ENCODE data around the gene CMIP.

CMIP gene

DNA sequence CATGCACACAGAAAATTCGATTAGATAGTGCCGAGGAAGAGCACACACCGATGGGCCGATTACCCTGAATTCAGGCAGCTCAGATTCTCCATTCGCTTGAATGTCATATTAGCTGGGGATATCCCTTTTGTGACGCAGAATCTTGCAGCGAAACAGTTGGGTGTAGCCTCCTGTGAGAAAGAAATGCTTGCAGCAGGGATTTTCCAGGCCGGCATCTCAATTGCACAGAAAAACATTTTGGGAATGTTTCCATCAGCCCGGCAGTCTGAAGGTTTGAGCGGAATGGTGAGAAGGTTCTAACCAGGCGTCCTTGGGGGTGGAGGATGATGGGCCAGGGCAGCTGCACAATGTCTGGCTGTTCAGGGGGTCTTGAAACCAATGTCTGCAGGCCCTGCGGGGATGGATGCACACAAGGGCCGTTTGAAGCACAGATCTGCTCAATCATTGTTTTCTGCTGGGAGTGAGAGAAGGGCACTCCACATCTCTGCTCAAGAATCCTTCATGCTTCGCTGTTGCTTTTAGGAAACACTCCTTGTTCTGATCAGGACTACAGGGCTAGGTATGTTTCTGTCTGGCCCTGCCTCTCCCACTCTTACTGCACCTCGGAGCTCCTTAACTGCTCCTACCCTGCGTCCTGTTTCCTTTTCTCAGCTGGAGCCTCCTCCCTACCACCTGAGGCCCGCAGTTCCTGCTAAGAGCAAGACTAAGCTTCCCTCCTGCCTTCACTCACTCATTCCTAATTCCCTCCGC, 94.6 kb downstream of the CMIP start:
- DNase-seq: no peak

DNA sequence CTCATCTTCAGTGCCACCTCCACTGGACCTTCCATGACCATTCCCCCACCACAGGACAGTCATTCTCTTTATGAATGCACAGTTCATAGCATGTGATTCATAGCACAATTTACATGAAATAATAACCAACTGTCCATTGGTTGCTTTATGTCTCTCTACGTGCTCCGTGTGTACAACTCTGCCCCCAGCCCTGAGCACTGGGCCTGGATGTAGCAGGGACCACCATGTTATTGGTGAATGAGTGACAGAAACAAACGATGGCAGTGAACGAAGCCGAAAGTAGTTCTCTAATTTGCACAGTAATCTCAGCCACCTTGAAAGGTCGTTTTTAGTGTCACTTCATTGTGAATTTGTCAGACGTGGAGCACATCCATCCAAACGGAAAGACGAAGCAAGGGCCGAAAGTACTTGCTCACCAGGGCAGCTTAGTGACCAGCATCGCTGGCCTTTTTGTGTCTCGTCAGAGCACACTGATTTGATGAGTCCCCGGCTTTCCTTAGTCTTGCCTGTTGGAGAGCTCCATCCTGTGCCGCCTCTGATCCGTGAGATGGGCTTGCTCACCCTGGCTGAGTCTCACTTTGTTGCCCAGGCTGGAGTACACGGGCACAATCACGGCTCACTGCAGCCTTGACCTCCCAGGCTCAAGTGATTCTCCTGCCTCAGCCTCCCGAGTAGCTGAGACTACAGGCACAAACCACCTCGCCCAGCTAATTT, 95.3 kb downstream of the CMIP start:
- no peak for DNase-seq

DNA sequence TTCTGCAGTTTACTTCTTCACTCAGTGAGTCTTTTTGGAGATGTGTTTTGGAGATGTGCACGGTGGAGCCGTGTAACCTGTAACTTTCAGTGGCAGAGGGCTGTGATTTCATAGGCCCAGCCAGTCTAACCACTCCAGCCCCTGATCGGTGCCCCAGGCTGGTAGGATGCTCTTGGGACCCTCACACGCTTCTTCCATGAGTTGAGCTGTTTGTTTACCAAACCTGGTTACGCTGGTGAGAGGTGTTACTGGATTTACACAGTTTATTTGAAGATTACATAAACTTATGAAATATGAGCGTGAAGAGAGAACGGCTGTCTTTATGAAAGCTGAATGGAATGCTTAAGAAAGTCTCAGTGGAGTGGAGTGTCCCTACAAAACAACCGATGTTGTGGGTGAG, 96.7 kb downstream of the CMIP start:
- no peak for DNase-seq

DNA sequence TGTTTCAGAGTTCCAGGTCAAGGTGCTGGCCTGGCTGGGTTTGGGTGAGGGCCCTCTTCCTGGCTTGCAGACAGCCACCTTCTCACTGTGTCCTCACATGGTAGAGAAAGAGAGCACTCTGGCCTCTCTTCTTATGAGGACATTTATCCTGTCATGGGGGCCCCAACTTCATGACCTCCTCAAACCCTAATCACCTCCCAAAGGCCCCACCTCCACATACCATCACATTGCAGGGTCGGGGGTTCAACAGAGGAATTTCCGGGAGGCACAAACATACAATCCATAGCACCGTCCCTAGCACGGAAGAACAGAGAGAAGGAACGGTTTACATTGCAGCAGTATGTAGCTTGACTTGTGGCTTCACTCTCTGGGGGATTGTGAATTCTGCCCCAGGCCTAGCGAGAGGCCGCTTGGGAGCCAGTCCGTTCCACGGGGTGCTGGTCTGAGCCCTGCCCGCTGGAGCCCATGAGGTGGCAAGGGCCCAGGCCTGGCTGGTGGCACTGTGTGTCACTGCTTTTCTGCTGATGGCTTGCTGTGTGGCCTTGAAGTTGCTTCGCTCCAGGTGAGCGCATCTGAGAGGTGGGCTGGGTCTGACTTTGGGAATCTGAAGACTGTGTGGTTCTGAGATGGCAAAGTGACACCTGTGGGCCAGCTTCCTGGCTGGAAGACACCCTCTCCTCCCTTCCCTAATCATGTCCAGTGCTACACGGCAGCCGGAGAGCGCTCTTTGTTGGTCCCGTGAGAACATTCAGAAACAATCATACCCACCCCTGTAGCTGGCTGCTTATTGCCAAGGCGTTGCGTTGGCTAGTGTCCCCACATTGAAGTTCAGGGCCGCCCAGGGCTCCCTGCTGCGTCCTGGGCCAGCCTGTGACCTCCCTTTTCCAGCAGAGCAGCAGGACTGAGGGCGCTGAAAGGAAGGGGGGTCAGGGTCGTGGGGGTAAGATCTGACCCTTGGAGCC, 98.3 kb downstream of the CMIP start:
- no peak for DNase-seq

DNA sequence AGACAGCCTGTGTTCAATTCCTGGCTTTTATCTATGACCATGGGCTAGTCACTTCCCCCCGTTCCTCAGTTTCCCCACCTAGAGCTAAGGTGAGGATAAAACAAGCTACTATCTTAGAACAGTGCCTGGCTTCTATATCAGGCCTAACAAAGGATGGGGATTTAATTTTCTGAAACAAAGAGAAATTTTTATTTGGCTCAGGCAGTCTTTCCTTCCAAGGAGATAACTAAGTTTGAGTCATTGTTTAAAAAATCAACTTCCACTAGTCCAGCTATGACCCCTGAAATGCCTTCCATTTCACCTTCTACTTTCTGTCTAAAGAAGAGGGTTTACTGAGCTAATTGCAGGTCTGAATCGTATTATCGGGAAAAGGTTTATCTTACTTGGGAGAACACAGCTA, 99.0 kb downstream of the CMIP start:
- DNase-seq: no peak

DNA sequence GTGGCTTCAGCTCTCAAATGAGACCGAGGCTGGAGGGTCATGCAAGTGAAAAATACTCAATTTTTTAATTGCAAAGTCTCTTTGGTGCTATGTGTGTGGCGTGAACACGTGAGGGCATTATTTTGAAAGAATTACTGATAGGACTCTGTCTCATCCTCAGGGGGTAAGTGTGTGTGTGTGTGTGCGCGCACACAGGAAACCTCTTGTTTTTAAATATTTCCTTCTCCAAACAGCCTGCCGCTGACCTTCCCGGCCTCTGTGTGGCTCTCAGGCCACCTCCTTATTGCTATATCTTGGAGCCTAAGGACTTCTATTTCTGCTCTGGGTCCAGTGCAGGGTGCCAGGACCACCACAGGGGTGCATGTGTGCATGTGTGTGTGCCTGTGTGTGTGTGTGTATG, 99.7 kb downstream of the CMIP start:
- no peak for DNase-seq

DNA sequence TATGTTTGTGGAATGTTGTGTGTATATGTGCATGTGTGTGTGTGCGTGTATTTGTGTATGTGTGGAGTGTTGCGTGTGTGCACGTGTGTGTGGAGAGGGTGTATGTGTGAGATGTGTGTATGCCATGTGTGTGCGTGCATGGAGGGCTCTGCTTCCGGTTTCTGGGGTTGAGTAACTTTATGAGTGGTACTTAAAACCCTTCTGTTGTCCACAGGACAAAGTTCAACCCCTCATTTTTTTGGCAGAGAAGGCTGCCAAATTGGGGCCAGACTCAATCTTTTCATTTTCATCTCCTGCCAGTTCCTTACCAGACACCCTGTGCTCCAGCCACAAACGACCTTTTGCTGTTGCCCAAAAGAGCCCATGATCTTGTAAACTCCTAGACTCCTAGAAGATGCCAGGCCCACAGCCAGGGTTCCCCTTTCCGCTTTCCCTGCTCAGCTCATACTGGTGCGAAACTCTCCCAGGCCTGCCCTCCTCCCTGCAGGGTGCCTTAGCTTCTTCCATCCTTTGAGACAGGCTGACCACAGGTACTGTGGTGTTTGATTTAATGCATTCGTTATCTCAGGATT, 100.2 kb downstream of the CMIP start:
- DNase-seq: no peak

DNA sequence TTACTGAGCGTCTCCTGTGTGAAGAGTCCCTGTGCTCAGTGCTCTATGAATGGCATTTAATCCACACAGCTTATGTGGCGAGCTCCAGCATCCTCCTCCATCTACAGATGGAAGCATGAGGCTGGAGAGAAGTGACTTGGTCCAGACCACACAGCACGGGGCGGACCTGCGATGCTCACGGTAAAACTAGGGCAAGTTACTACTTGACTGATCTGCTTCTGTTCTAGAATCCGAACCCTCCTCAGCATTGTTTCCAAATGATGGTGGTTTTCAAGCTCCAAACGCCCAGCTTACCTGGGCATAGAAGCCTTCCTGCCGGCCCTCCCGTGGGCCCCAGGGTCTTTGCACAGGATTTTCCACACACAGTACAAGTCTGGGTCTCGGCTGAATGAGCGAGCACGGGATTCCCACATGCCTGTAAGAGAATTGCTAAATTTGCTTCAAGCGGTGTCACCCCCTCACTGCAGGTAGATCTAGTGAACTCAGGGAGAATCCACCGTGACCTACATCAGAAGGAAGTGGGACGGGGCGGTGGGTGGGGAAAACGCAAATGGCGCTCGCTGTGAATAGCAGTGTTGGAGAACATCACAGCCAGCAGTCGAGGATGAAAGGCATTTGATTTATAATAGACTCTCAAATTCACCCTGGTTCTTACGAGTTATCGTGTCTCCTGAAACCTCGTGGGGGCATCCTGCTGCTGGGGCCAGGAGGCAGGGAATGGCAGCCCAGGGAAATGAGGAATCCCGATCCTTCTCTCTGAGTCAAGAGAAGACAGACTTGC, 101.1 kb downstream of the CMIP start:
- DNase-seq: no peak

DNA sequence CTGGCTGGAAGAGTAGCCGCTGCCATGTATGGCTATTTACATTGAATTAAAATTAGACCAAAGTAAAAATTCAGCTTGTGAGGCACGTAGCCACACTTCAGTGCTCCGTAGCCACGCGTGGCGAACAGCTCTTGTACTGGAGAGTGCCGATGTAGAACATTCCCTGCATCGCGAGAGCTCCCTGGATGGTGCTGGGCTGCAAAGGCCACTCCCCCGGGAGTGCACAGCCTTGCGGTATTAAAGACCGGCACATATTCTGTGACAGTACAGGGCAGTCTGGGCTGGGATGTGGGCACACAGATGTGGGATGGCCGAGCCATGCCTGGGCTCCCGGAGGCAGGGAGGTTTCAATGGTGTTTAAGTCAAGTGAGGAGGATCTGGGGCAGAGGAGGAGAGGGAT, 102.2 kb downstream of the CMIP start:
- no peak for DNase-seq

DNA sequence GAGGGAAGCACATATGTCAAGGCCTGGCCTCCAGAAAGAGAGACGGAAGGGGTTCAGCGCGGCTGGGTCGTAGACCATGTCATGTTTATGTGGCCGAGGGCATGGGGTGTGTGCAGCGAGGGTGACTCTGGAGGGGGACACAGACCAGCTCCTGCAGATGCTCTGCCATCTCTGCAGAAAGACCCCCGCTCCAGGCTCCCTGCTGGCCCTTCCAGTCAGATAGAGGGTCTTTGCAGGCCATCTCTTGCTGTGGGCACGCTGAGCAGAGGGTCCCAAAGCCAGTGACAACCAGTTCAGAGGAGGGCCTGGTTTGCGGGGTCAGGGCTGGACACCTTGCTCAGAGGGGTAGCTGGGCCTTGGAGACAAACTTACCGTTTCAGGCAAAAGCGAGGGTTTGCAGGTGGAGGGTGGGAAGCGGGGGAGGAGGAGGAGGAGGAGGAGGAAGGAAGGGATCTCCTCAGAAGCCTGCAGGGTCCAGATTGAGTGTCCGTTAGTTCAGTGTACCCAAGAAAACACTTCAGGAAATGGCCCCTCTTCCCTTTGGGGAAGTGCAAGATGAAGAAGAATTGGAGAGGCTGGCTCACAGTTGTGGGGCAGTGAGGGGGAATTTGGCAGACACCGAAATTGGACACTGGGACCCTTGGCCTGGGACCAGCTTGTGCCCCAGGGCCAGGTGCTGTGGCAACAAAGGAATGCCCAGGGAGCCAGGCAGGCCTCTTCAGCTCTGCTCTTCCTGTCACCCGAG, 102.8 kb downstream of the CMIP start:
- no peak for DNase-seq

DNA sequence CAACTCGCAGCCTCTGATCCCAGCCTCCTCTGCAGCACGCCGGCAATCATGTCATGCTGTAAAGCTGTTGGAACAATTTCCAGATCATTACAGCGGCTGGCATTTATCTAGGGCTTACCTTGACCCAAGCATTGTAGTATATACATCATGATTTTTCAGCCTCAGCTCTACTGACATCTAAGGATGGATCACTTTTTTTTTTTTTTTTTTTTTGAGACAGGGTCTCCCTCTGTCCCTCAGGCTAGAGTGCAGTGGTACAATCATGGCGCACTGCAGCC, 103.3 kb downstream of the CMIP start:
- DNase-seq: no peak

DNA sequence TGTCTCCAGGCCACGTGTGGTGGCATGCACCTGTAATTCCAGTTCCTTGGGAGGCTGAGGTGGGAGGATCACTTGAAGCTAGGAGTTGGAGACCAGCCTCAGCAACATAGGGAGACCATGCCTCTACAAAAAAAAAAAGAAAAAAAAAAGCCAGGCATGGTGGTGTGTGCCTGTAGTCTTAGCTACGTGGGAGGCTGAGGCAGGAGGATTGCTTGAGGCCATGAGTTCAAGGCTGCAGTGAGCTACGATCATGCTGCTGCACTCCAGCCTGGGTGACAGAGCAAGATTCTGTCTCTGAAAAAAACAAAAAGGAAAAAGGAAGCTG, 103.9 kb downstream of the CMIP start:
- DNase-seq: no peak

DNA sequence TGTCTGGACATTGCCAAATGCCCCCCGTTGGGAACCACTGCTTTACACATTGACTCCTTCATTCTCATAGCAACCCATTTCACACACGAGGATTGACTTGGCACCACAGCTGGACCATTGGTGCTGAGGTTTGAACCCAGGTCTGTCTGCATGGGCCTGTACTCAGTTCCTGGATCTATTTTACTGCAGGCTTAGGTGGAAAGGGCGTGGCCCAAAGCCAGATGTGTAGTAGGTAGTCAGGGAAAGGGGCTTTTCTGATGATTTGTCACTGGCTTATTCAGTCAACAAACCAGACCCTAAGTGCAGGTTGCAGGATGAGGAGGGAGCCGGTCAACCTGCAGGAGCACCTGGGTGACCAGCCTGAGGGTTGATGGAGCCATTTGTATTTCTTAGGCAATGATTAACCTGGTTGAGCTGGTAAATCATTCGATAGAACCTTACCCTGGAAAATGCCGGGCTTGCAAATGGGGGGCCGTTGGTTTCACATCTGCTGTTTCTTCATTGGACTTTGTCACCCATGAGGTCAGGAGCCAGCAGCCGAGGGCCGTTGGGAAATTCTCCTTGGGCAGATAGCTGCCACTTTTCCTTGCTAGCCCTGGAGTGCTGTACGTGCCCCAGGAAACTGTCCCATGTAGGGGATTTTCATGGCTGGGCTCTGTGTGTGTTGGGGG, 104.4 kb downstream of the CMIP start:
- DNase-seq: no peak

DNA sequence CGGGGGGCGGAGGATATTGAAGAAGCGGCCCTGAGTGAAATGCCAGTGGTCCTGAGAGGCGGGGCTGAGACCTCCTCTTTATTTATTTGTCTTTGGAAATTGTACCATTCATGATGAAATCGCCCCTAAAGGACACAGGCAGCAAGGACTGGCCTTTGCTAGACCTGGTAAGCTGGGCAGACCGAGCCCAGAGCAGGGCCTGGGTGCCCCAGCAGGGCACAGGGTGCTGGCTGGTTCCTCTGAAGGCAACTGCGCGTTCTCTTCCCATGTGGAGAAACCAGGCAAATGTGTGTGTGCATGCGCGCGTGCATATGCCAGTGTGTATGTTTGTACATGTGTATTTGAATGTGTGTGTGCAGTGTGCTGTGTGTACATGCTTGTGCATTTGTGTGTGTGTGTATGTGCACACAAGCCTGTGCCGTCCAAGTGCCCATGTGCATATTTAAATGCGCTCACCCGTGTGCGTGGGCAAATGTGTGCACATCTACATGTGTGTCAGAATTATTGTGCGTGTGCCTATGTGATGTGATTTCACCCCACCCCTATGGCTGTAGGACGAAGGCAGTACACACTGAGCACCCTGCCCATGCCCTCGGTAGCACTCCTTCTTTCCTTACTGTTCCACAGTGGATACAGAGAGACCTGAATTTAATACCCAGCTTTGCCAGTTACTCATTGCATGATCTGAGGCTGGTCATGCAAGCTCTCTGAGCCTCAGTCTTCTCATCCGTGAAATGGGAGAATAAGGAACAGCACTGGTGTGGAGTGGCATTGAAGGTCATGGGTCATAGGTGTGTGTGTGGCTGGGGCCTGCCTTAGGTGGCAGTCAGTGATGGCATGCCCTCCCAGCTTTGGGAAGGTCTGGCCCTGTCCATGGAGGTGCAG, 105.2 kb downstream of the CMIP start:
- DNase-seq: no peak

DNA sequence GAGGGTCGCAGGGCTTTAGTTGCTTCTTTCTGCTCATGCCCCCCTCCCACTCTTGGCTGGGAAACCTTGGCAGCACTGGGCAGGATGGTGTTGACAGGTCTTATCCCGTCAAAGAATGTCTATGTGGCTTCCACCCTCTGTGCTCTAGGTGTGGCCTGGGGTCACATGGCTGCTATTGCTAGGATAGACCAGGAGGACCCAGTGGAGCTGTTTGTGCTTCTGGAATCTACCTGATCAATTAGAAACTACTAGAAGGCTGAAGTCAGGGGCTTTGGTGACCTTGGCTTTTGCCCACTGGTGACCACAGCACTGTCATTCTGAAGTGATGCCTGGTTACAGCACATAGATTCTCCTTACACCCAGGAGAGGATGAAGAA, 105.8 kb downstream of the CMIP start:
- no peak for DNase-seq

DNA sequence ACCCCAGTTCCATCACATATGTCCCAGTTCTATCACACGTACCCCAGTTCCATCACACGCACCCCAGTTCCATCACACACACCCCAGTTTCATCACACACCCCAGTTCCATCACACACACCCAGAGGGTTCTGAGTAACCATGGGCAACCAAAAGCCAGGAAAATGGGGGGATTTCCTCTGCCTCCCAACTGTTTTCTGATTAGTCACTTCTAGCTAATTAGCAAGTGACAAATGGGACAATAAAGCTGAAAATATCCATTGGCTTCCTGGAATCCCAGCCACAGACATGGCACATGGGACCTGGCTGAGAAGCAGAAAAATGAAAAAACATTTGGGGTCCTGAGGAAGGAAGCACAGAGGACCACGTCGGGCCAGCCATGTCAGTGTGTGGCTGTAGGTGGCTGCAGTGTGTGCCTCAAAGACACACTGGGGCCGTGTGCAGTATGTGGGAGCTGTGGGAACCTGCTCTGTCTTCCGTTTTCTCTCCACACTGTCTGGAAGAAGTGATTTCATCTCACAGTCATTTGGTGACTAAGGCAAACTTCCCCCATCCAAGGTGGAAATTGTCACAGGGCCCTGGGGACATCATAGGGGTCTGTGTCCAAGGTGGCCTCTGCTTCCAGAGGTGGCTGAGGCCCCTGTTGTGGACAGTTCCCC, 106.7 kb downstream of the CMIP start:
- no peak for DNase-seq

DNA sequence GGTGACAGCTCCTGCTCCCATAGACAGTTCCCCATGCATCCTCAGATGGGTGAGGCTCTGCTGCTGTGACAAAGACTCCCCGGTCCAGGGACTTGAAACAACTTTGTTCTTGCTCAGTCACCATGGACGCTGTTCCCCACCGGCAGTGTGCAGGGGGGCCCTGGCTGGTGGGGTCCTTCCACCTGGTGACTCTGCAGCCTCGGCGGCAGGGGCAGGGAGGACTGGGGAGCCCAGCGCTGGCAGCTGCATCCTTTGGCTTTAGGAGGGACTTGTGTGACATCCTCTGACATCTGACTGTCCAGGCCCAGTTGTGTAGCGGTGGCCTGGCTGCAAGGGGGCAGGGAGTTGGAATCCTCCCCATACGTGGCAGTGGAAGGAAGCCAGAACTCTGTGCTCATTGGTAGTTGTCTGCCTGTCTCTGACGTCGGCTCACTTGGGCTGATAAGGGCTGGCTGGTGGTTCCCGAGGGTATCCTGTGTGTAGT, 107.3 kb downstream of the CMIP start:
- DNase-seq: no peak

DNA sequence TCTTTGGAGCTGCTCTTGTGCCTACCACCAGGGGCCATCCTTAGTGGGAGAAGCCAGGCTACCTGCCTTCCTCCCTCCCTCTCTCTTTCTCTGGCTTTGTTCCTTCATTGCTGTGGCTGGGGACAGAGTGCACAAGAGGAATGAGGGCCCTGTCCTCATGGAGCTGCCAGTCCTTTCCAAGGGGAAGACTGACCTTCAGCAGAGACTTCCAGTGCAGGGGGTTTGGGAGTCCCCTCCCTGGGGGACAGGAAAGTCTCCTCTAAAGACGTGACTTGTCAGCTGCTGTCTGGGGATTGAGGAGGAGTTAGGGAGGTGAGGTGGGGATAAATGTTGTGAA, 108.1 kb downstream of the CMIP start:
- DNase-seq: no peak

DNA sequence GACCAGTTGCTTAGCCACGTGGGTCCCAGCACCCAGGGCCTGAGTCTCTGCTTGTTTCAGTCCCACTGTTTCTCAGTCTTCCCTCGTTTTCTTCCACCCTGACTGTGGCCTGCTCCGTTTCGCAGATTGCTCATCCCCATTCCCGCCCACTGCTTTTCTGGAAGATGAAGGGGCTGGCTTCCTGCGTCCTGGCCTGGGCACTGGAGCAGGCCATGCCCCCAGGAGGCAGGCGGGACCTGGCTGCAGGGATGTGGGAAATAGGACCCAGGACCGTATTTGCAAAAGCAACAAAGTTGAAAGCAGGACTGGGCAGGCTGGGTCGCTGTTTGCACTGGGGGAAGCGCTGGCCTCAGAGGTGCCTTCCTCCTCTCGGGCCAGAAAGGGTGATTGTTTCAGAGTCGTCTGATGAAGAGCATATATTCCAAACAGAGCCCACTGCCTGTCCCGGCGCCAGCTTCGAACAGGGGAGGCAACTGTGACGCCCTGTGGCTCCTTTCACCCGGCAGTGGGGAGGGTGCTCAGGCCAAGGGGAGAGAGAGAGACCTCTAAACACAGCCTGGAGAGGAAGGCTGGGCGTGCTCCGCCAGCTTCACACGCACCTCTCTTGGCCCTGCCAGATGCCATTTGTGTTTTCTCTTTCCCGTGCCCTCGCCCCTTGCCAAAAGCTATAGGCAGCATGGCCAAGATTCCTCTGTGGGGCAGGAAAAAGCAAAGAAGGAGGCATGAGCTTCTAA, 108.6 kb downstream of the CMIP start:
- DNase-seq: no peak

Measured in NCI-H2081 (cell line).